ENCODE measurements around the gene VCAN. TPM values are rescaled to one million over a fixed set of nuclear protein-coding genes. Genes with fewer than 3 reads are reported as not detected.

Gene VCAN
- total RNA-seq, 4 donors from 2014 or later, result 66.9 to 117 (median 71.6) TPM

GRCh38 chr5:83543898-83544297 is 72.4 kb downstream of the VCAN start:
- Histone ChIP-seq H3K4me1 (no peaks in the 10 kb centered on the region), H3K9me3 (no peaks in the 10 kb centered on the region), H3K4me3 (no peak overlapping the region), H3K27ac (replicated peaks in 1 of 4) (no peak overlapping the region), H3K27me3 (no peaks in the 10 kb centered on the region), H3K36me3 (no peaks in the 10 kb centered on the region)
- intact Hi-C loops (cut with DNase I), result no loop called here
- TF ChIP-seq CTCF (IDR thresholded peaks at IDR 0.05) (no peak), POLR2AphosphoS5 (IDR thresholded peaks at IDR 0.05) (no peak), POLR2A (IDR thresholded peaks at IDR 0.05; ENCODE audit: low read depth) (no peak), EP300 (IDR thresholded peaks at IDR 0.05) (no peak)
- no peak for DNase-seq (ENCODE audit: extremely low spot score)
- WGBS, result 56% methylated on average over 6 of the region's 6 CpGs

- Histone ChIP-seq H3K4me3 (no peak overlapping the region), H3K36me3 (no peaks in the 10 kb centered on the region), H3K9me3 (no peaks in the 10 kb centered on the region), H3K27ac (replicated peaks in 1 of 4) (no peak overlapping the region), H3K27me3 (no peaks in the 10 kb centered on the region), H3K4me1 (peaks cover 0 to 5% (median 0%) of the 10 kb centered on the region in 4 donors)
- DNase-seq (ENCODE audit: extremely low spot score), result no peak
- 75% methylated on average over 1 of the region's 1 CpG for WGBS
- TF ChIP-seq EP300 (IDR thresholded peaks at IDR 0.05) (no peak), POLR2A (IDR thresholded peaks at IDR 0.05; ENCODE audit: low read depth) (no peak), CTCF (IDR thresholded peaks at IDR 0.05) (no peak), POLR2AphosphoS5 (IDR thresholded peaks at IDR 0.05) (no peak)
- intact Hi-C loops (cut with DNase I), result no loop called here
These were observed 75.6 kb downstream of the VCAN start for GRCh38 chr5:83547161-83547560.

GRCh38 chr5:83547889-83548288 is 76.3 kb downstream of the VCAN start:
- Histone ChIP-seq H3K4me3 (no peak overlapping the region), H3K9me3 (no peaks in the 10 kb centered on the region), H3K27me3 (no peaks in the 10 kb centered on the region), H3K4me1 (peaks cover 0 to 5% (median 0%) of the 10 kb centered on the region in 4 donors), H3K36me3 (no peaks in the 10 kb centered on the region), H3K27ac (replicated peaks in 1 of 4) (no peak overlapping the region)
- 86% methylated on average over 1 of the region's 1 CpG for WGBS
- TF ChIP-seq CTCF (IDR thresholded peaks at IDR 0.05) (no peak), POLR2AphosphoS5 (IDR thresholded peaks at IDR 0.05) (no peak), EP300 (IDR thresholded peaks at IDR 0.05) (no peak), POLR2A (IDR thresholded peaks at IDR 0.05; ENCODE audit: low read depth) (no peak)
- intact Hi-C loops (cut with DNase I), result no loop called here
- no peak for DNase-seq (ENCODE audit: extremely low spot score)

GRCh38 chr5:83548581-83548980 is 77.0 kb downstream of the VCAN start:
- no peaks in the 10 kb centered on the region for H3K36me3 ChIP-seq
- WGBS, result 68% methylated on average over 4 of the region's 4 CpGs
- DNase-seq (ENCODE audit: extremely low spot score), result no peak
- H3K27me3 ChIP-seq, result no peaks in the 10 kb centered on the region
- TF ChIP-seq POLR2AphosphoS5 (IDR thresholded peaks at IDR 0.05) (no peak), EP300 (IDR thresholded peaks at IDR 0.05) (no peak), CTCF (IDR thresholded peaks at IDR 0.05) (no peak), POLR2A (IDR thresholded peaks at IDR 0.05; ENCODE audit: low read depth) (no peak)
- H3K4me3 ChIP-seq, result no peak overlapping the region
- no peak overlapping the region for H3K27ac ChIP-seq (replicated peaks in 1 of 4)
- H3K9me3 ChIP-seq, result no peaks in the 10 kb centered on the region
- intact Hi-C loops (cut with DNase I), result no loop called here
- H3K4me1 ChIP-seq, result peaks cover 0 to 5% (median 0%) of the 10 kb centered on the region in 4 donors

GRCh38 chr5:83549076-83549475 is 77.5 kb downstream of the VCAN start:
- Histone ChIP-seq H3K4me1 (peaks cover 0 to 5% (median 0%) of the 10 kb centered on the region in 4 donors), H3K27ac (replicated peaks in 1 of 4) (no peak overlapping the region), H3K27me3 (no peaks in the 10 kb centered on the region), H3K9me3 (no peaks in the 10 kb centered on the region), H3K36me3 (no peaks in the 10 kb centered on the region), H3K4me3 (no peak overlapping the region)
- intact Hi-C loops (cut with DNase I), result no loop called here
- TF ChIP-seq POLR2AphosphoS5 (IDR thresholded peaks at IDR 0.05) (no peak), POLR2A (IDR thresholded peaks at IDR 0.05; ENCODE audit: low read depth) (no peak), EP300 (IDR thresholded peaks at IDR 0.05) (no peak), CTCF (IDR thresholded peaks at IDR 0.05) (no peak)
- no peak for DNase-seq (ENCODE audit: extremely low spot score)
- WGBS, result 53% methylated on average over 2 of the region's 2 CpGs
